Chondrocyte (in vitro differentiated cells): ENCODE measurements around the gene CREB5. TPM values are rescaled to one million over a fixed set of nuclear protein-coding genes. Genes with fewer than 3 reads are reported as not detected.

Experiments used
- DNase-seq: peaks from one replicate; pipeline ENCODE4 v3.0.0; 2021; ENCODE audit warnings: mixed read lengths, low spot score
- H3K27ac Mint-ChIP-seq: one replicate; pipeline ENCODE4 v1.8.0; 2021; ENCODE audit warnings: mild to moderate bottlenecking, moderate library complexity, mixed read lengths; ENCODE audit not compliant: unreplicated experiment
- H3K27me3 Mint-ChIP-seq: 2 replicates; pipeline ENCODE4 v1.8.0; 2021; ENCODE audit warnings: low read depth, mixed read lengths
- H3K36me3 Mint-ChIP-seq: 2 replicates; pipeline ENCODE4 v1.8.0; 2021; ENCODE audit warnings: low read depth, mixed read lengths
- H3K4me1 Mint-ChIP-seq: 2 replicates; pipeline ENCODE4 v1.8.0; 2021; ENCODE audit warnings: low read depth, mild to moderate bottlenecking, mixed read lengths
- H3K4me3 Mint-ChIP-seq: one replicate; pipeline ENCODE4 v1.8.0; 2021; ENCODE audit warnings: mild to moderate bottlenecking, moderate library complexity, mixed read lengths; ENCODE audit not compliant: unreplicated experiment
- H3K9me3 Mint-ChIP-seq: 2 replicates; pipeline ENCODE4 v1.8.0; 2021; ENCODE audit warnings: low read depth, mixed read lengths
- CTCF ChIP-seq: fragments of 200-600 bp; sonication (generic); IDR thresholded peaks from 2 replicates; pipeline ENCODE4 v1.5.0; 2021; ENCODE audit warnings: antibody characterized with exemption, mild to moderate bottlenecking, moderate library complexity
- long read RNA-seq: library from polyadenylated mRNA; stranded (forward); transcript quantifications from one replicate; pipeline ENCODE4 v2.0.0, GENCODE V29; 2021
- total RNA-seq: library from RNA; stranded (reverse); gene quantifications from 3 replicates; pipeline ENCODE4 v1.2.1, GENCODE V29; 2021

The CREB5 gene
- total RNA-seq, result 5.1 to 10.2 TPM (median 8.2 TPM) in 3 replicates
- long read RNA-seq, partial matches to known transcripts, result 1 of 4 reads
- long read RNA-seq, other reads (novel, unspliced or antisense), result 3 of 4 reads

GRCh38 chr7:28411876-28412662 lies at the start of gene CREB5:
CREB5 (plus strand) TSS chr7:28412518; CDS start chr7:28412915, 397 bp downstream.
- Mint-ChIP-seq H3K4me1 (peaks cover 32% of the 10 kb centered on the region), H3K4me3 (peak within 1 kb of the TSS; percentile 98), H3K36me3 (no peaks in the 10 kb centered on the region), H3K27ac (no peak within 1 kb of the TSS), H3K27me3 (peaks cover 2% of the 10 kb centered on the region), H3K9me3 (no peaks in the 10 kb centered on the region)
- DNase-seq, result no peak
- peak; percentile 38 for TF ChIP-seq CTCF

GRCh38 chr7:28362812-28363211 lies 49.5 kb upstream of the CREB5 start:
- peaks cover 4% of the 10 kb centered on the region for H3K36me3 Mint-ChIP-seq

GRCh38 chr7:28364082-28364481 lies 48.2 kb upstream of the CREB5 start:
- H3K27ac Mint-ChIP-seq, result no peak overlapping the region
- H3K36me3 Mint-ChIP-seq, result peaks cover 4% of the 10 kb centered on the region
- no peak for DNase-seq
- H3K4me3 Mint-ChIP-seq, result no peak overlapping the region
- H3K9me3 Mint-ChIP-seq, result peaks cover 11% of the 10 kb centered on the region
- H3K4me1 Mint-ChIP-seq, result no peaks in the 10 kb centered on the region
- TF ChIP-seq CTCF, result peak; percentile 58
- no peaks in the 10 kb centered on the region for H3K27me3 Mint-ChIP-seq

More at GRCh38 chr7:28362812-28363211, 49.5 kb upstream of the CREB5 start:
- H3K27ac Mint-ChIP-seq, result no peak overlapping the region
- peak; percentile 48 for TF ChIP-seq CTCF
- H3K27me3 Mint-ChIP-seq, result no peaks in the 10 kb centered on the region
- no peak for DNase-seq
- peaks cover 12% of the 10 kb centered on the region for H3K4me1 Mint-ChIP-seq
- H3K9me3 Mint-ChIP-seq, result peaks cover 11% of the 10 kb centered on the region
- no peak overlapping the region for H3K4me3 Mint-ChIP-seq

- Mint-ChIP-seq H3K27ac (no peak overlapping the region), H3K4me1 (no peaks in the 10 kb centered on the region), H3K9me3 (peaks cover 5% of the 10 kb centered on the region), H3K27me3 (no peaks in the 10 kb centered on the region), H3K4me3 (no peak overlapping the region), H3K36me3 (peaks cover 1% of the 10 kb centered on the region)
- TF ChIP-seq CTCF, result no peak
- DNase-seq, result no peak
Measured at GRCh38 chr7:28369523-28369922, 42.8 kb upstream of the CREB5 start.

- Mint-ChIP-seq H3K27me3 (no peaks in the 10 kb centered on the region), H3K27ac (no peak overlapping the region), H3K4me1 (no peaks in the 10 kb centered on the region), H3K4me3 (no peak overlapping the region), H3K36me3 (no peaks in the 10 kb centered on the region), H3K9me3 (no peaks in the 10 kb centered on the region)
- no peak for TF ChIP-seq CTCF
- DNase-seq, result no peak
Measured at GRCh38 chr7:28371846-28372245, 40.5 kb upstream of the CREB5 start.
